MM.1S (cell line): Measurements from ENCODE around the gene GATA5.

ENCODE experiments used
- DNase-seq: peaks from one replicate; pipeline ENCODE4 v3.0.0-alpha.2; 2015
- H2AFZ ChIP-seq: fragments of 300-600 bp; sonication (generic); 2 replicates; pipeline ENCODE4 v1.6.0; 2016; ENCODE audit warnings: antibody characterized with exemption, low read length
- H3F3A ChIP-seq: fragments of 300-600 bp; sonication (generic); 2 replicates; pipeline ENCODE4 v1.6.1; 2016; ENCODE audit warnings: mild to moderate bottlenecking, antibody characterized with exemption, low read length, moderate library complexity, mixed read lengths; ENCODE audit not compliant: insufficient read depth
- H3K27ac ChIP-seq: fragments of 300-600 bp; sonication (generic); 2 replicates; pipeline ENCODE4 v1.5.1; 2016; ENCODE audit warnings: mild to moderate bottlenecking, low read length
- H3K27me3 ChIP-seq: fragments of 300-600 bp; sonication (generic); replicated peaks from 2 replicates; pipeline ENCODE4 v1.6.0; 2016; ENCODE audit warnings: low read length; ENCODE audit not compliant: insufficient read depth
- H3K36me3 ChIP-seq: fragments of 300-600 bp; sonication (generic); replicated peaks from 2 replicates; pipeline ENCODE4 v1.6.1; 2016; ENCODE audit warnings: mild to moderate bottlenecking, low read length, mixed read lengths; ENCODE audit not compliant: insufficient read depth
- H3K4me1 ChIP-seq: fragments of 300-600 bp; sonication (generic); 2 replicates; pipeline ENCODE4 v1.6.1; 2016; ENCODE audit warnings: low read length, mixed read lengths
- H3K4me2 ChIP-seq: fragments of 300-600 bp; sonication (generic); 2 replicates; pipeline ENCODE4 v1.6.0; 2016; ENCODE audit warnings: low read depth, low read length
- H3K4me3 ChIP-seq: fragments of 300-600 bp; sonication (generic); 2 replicates; pipeline ENCODE4 v1.5.1; 2016; ENCODE audit warnings: low read length, mixed read lengths
- H3K79me2 ChIP-seq: fragments of 300-600 bp; sonication (generic); 2 replicates; pipeline ENCODE4 v1.6.1; 2016; ENCODE audit warnings: mixed run types, low read length, mixed read lengths
- H3K9ac ChIP-seq: fragments of 300-600 bp; sonication (generic); 2 replicates; pipeline ENCODE4 v1.6.1; 2016; ENCODE audit warnings: low read length, mixed read lengths
- H3K9me2 ChIP-seq: fragments of 300-600 bp; sonication (generic); replicated peaks from 2 replicates; pipeline ENCODE4 v1.6.1; 2016; ENCODE audit warnings: mild to moderate bottlenecking, low read length, mixed read lengths; ENCODE audit not compliant: insufficient read depth
- H3K9me3 ChIP-seq: fragments of 300-600 bp; sonication (generic); replicated peaks from 2 replicates; pipeline ENCODE4 v1.6.1; 2016; ENCODE audit warnings: mild to moderate bottlenecking, low read length, mixed read lengths; ENCODE audit not compliant: insufficient read depth
- H4K20me1 ChIP-seq: fragments of 300-600 bp; sonication (generic); 2 replicates; pipeline ENCODE4 v1.6.1; 2016; ENCODE audit warnings: mild to moderate bottlenecking, low read length, moderate library complexity, mixed read lengths; ENCODE audit not compliant: insufficient read depth
- EZH2 ChIP-seq: fragments of 300-600 bp; sonication (generic); optimal IDR thresholded peaks from 2 replicates; pipeline ENCODE3; 2017; ENCODE audit warnings: low read depth, mild to moderate bottlenecking, antibody characterized with exemption, low read length, mixed read lengths
- EZH2phosphoT487 ChIP-seq: fragments of 300-600 bp; sonication (generic); IDR thresholded peaks from 2 replicates; pipeline ENCODE4 v1.6.1; 2018; ENCODE audit warnings: antibody characterized with exemption, low read length
- TF ChIP-seq, protein P1 (sequence below): fragments of 300-600 bp; sonication (generic); IDR thresholded peaks from 2 replicates; pipeline ENCODE4 v1.5.1; 2016; ENCODE audit warnings: antibody characterized with exemption, low read length, mixed read lengths

Gene GATA5

GRCh38 chr20:62419759-62420158 is 56.0 kb downstream of the GATA5 start:
- Histone ChIP-seq H3K4me2 (no peak overlapping the region), H3K9ac (no peak overlapping the region), H3K79me2 (no peaks in the 10 kb centered on the region), H3K27ac (no peak overlapping the region), H4K20me1 (no peaks in the 10 kb centered on the region), H3K9me3 (no peaks in the 10 kb centered on the region), H3K4me3 (no peak overlapping the region), H3K9me2 (no peaks in the 10 kb centered on the region), H3F3A (no peaks in the 10 kb centered on the region), H3K27me3 (peaks cover 93% of the 10 kb centered on the region), H3K36me3 (no peaks in the 10 kb centered on the region), H2AFZ (no peak overlapping the region), H3K4me1 (no peaks in the 10 kb centered on the region)
- TF ChIP-seq, protein P1, sequence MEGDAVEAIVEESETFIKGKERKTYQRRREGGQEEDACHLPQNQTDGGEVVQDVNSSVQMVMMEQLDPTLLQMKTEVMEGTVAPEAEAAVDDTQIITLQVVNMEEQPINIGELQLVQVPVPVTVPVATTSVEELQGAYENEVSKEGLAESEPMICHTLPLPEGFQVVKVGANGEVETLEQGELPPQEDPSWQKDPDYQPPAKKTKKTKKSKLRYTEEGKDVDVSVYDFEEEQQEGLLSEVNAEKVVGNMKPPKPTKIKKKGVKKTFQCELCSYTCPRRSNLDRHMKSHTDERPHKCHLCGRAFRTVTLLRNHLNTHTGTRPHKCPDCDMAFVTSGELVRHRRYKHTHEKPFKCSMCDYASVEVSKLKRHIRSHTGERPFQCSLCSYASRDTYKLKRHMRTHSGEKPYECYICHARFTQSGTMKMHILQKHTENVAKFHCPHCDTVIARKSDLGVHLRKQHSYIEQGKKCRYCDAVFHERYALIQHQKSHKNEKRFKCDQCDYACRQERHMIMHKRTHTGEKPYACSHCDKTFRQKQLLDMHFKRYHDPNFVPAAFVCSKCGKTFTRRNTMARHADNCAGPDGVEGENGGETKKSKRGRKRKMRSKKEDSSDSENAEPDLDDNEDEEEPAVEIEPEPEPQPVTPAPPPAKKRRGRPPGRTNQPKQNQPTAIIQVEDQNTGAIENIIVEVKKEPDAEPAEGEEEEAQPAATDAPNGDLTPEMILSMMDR = no peak
- TF ChIP-seq EZH2phosphoT487 (no peak), EZH2 (no peak)
- DNase-seq = no peak

DNA sequence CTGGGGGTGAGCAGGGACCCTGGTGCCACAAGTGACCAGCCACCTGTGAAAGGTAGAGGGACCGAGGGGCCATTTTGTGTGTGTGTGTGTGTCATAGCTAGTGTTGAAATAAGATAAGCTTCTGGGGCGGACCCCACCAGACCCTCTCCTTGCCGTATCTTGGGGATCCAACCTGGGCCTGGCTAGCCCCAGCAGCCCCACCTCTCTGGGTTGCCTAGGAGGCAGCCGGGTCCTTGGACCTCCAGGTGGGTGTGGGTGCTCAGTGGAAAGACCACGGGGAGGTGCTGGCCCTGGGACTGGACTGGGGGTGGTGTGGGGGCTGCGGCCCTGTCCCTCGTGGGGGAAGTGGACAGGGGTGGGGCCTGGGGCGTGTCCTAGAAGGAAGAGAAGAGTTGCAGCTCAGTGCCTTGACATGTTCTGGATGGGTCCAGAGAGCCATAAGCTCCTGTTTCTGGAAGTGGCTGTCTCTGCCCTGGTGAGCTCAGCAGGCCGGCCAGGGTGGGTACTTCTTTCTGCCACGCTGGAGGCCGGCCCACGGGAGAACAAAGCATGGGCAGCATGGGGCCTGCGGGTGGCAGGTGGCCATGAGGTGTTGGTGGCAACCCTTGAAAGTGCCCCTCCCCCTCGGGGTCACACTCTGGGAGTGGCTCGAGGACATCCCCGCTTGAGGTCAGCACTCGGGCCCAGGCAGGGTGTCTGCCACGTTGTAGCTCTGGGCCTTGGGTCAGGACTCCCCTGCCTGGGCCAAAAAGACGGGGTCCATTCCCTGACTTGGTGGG is 56.9 kb downstream of the GATA5 start:
- DNase-seq = no peak
- no peaks in the 10 kb centered on the region for H3K36me3 ChIP-seq
- H2AFZ ChIP-seq = no peak overlapping the region
- no peak overlapping the region for H3K27ac ChIP-seq
- no peak overlapping the region for H3K9ac ChIP-seq
- H3K9me3 ChIP-seq = no peaks in the 10 kb centered on the region
- no peaks in the 10 kb centered on the region for H3K4me1 ChIP-seq
- no peak overlapping the region for H3K4me2 ChIP-seq
- no peaks in the 10 kb centered on the region for H3K9me2 ChIP-seq
- no peaks in the 10 kb centered on the region for H3F3A ChIP-seq
- peaks cover 93% of the 10 kb centered on the region for H3K27me3 ChIP-seq
- H4K20me1 ChIP-seq = no peaks in the 10 kb centered on the region
- H3K79me2 ChIP-seq = no peaks in the 10 kb centered on the region
- H3K4me3 ChIP-seq = no peak overlapping the region
- TF ChIP-seq EZH2 (no peak), EZH2phosphoT487 (no peak)
- TF ChIP-seq, protein P1 = no peak

DNA sequence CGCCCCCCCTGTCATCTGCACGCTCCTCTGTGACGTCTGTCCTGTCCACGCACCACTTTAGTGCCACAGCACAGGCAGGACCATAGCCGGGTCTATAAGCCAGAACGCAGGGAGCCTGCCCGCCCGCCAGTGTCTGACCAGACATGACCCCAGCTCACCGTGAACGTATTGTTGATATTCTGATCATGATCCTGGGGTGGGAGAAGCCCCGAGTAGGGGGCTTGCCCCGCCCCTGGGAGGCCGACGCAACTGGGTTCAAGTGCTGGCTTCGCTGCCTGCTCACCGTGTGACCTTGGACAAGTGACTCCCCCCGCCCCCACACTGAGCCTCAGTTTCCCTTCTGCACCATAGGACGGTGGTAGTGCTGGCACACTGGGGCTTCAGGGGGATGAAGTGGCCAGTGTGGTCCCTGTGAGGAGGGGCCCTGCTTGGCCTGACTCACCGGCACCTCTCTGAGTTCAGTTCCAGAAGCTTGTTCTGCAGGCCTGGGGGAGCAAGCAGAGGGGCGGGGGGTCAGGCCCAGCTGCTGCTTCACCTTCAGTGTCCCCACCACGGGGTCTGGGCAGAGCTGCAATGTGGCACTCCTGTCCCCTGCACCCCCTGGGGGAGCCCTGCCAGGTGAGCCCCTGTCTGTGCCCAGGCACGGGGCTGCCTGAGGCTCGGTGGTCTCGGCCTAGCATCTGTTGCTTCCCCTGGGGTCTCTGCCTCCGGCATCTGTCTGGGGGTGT is 57.6 kb downstream of the GATA5 start:
- H3K4me3 ChIP-seq = no peak overlapping the region
- no peaks in the 10 kb centered on the region for H3K79me2 ChIP-seq
- H3K4me2 ChIP-seq = no peak overlapping the region
- no peak for DNase-seq
- no peaks in the 10 kb centered on the region for H3K36me3 ChIP-seq
- no peaks in the 10 kb centered on the region for H4K20me1 ChIP-seq
- no peak overlapping the region for H2AFZ ChIP-seq
- H3K27me3 ChIP-seq = peaks cover 93% of the 10 kb centered on the region
- no peaks in the 10 kb centered on the region for H3K9me3 ChIP-seq
- TF ChIP-seq EZH2phosphoT487 (no peak), EZH2 (no peak)
- TF ChIP-seq, protein P1 = no peak
- H3K9me2 ChIP-seq = no peaks in the 10 kb centered on the region
- no peak overlapping the region for H3K27ac ChIP-seq
- no peaks in the 10 kb centered on the region for H3F3A ChIP-seq
- no peak overlapping the region for H3K9ac ChIP-seq
- no peaks in the 10 kb centered on the region for H3K4me1 ChIP-seq
